Measurements from ENCODE around the gene METRN.

- TF ChIP-seq CTCF (IDR thresholded peaks at IDR 0.05) (no peak), POLR2A (IDR thresholded peaks at IDR 0.05) (no peak)
Measured at GRCh38 chr16:767743-768235, 52.9 kb downstream of the METRN start.
